IPS-20b (cell line): ENCODE measurements around the gene ARSG.
"Not testable (repeated sequence)": the region's sequence is repeated elsewhere in the genome, so short reads cannot be mapped to it uniquely, and the experiment has no call there.

Experiments used
- H3K27ac ChIP-seq: one replicate; pipeline ENCODE4 v1.5.1; 2013; ENCODE audit warnings: low read length
- H3K27me3 ChIP-seq: 2 replicates; pipeline ENCODE4 v1.6.1; 2013; ENCODE audit warnings: mild to moderate bottlenecking, low read length, inconsistent platforms; ENCODE audit not compliant: insufficient read depth
- H3K36me3 ChIP-seq: 2 replicates; pipeline ENCODE4 v1.6.1; 2013; ENCODE audit warnings: low read depth, mild to moderate bottlenecking, inconsistent platforms, low read length, moderate library complexity; ENCODE audit not compliant: insufficient read depth
- H3K4me1 ChIP-seq: 2 replicates; pipeline ENCODE4 v1.6.1; 2013; ENCODE audit warnings: mild to moderate bottlenecking, control low read depth, inconsistent platforms, low read length, moderate library complexity; ENCODE audit not compliant: insufficient read depth
- H3K4me3 ChIP-seq: 2 replicates; pipeline ENCODE4 v1.5.1; 2013; ENCODE audit warnings: mild to moderate bottlenecking, low read length, inconsistent platforms
- H3K9ac ChIP-seq: 2 replicates; pipeline ENCODE4 v1.6.1; 2013; ENCODE audit warnings: low read depth, mild to moderate bottlenecking, inconsistent platforms, low read length, moderate library complexity
- H3K9me3 ChIP-seq: 2 replicates; pipeline ENCODE4 v1.6.1; 2013; ENCODE audit warnings: mild to moderate bottlenecking, low read depth, low read length, inconsistent platforms; ENCODE audit not compliant: insufficient read depth

The ARSG gene

DNA sequence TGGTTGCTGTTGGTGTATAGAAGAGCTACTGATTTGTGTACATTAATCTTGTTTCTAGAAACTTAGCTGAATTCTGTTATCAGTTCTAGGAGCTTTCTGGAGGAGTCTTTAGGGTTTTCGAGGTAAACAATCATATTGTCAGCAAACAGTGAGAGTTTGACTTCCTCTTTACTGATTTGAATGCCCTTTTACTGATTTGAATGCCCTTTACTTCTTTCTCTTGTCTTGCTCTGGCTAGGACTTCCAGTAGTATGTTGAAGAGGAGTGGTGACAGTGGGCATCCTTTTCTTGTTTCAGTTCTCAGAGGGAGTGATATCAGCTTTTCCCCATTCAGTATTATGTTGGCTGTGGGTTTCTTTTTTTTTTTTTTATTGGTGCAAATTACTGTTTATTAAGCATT is 116.4 kb downstream of the ARSG start:
- not testable (repeated sequence) for H3K27ac ChIP-seq, H3K36me3 ChIP-seq, H3K9ac ChIP-seq, H3K4me1 ChIP-seq, H3K27me3 ChIP-seq, H3K4me3 ChIP-seq
- H3K9me3 ChIP-seq: peaks cover 13% of the 10 kb centered on the region; the same call in 1 of the 2 replicates

- not testable (repeated sequence) for H3K27me3 ChIP-seq, H3K9ac ChIP-seq, H3K27ac ChIP-seq, H3K36me3 ChIP-seq, H3K4me1 ChIP-seq
- Histone ChIP-seq H3K4me3 (peak overlapping the region; percentile 50), H3K9me3 (peaks cover 24% of the 10 kb centered on the region)
Measured at GRCh38 chr17:68413597-68414560, 122.6 kb downstream of the ARSG start.

DNA sequence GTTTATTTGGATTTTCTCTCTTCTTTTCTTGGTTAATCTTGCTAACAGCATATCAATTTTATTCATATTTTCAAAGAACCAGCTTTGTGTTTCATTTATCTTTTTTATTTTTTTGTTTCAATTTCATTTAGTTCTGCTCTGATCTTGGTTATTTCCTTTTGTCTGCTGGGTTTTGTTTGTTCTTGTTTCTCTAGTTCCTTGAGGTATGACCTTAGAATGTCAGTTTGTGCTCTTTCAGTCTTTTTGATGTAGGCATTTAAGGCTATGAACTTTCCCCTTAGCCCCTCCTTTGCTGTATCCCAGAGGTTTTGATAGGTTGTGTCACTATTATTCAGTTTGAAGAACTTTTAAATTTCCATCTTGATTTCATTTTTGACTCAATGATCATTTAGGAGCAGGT is 123.6 kb downstream of the ARSG start:
- H3K27me3 ChIP-seq, H3K4me1 ChIP-seq: not testable (repeated sequence)

GRCh38 chr17:68417317-68417716 is 126.0 kb downstream of the ARSG start:
- Histone ChIP-seq H3K4me3 (no peak overlapping the region), H3K36me3 (peaks cover 8% of the 10 kb centered on the region)

More for the DNA sequence above, 123.6 kb downstream of the ARSG start:
- H3K9ac ChIP-seq, H3K36me3 ChIP-seq, H3K4me3 ChIP-seq, H3K27ac ChIP-seq: not testable (repeated sequence)
- H3K9me3 ChIP-seq: peaks cover 24% of the 10 kb centered on the region

DNA sequence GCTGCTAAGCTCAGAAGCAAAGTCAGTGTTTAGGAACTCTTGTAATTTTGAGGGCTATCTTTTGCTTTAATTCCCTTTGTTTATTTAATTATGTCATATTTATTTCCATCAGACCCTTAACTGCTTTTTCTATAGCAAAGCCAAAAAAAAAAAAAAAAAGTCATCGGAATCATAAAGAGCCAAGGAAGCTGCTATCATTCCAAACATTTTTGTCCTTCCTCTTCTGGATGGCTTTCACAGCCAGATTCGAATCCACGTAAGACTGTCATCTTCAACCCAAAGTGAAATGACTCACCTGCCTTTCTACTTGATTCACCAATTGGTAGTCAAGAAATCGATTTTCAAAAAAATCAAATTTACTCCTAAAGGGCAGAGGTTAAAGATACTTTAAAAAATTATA is 127.6 kb downstream of the ARSG start:
- Histone ChIP-seq H3K4me1 (peaks cover 7% of the 10 kb centered on the region; the same call in 1 of the 2 replicates), H3K9me3 (peaks cover 24% of the 10 kb centered on the region), H3K36me3 (peaks cover 8% of the 10 kb centered on the region), H3K27me3 (no peaks in the 10 kb centered on the region), H3K27ac (no peak overlapping the region), H3K9ac (no peak overlapping the region), H3K4me3 (no peak overlapping the region)

More at GRCh38 chr17:68417317-68417716, 126.0 kb downstream of the ARSG start:
- Histone ChIP-seq H3K27me3 (no peaks in the 10 kb centered on the region), H3K4me1 (peaks cover 7% of the 10 kb centered on the region; the same call in 1 of the 2 replicates), H3K9ac (no peak overlapping the region), H3K27ac (no peak overlapping the region), H3K9me3 (peaks cover 24% of the 10 kb centered on the region)

- Histone ChIP-seq H3K36me3 (peaks cover 8% of the 10 kb centered on the region), H3K27ac (no peak overlapping the region), H3K9me3 (peaks cover 24% of the 10 kb centered on the region), H3K4me1 (peaks cover 7% of the 10 kb centered on the region; the same call in 1 of the 2 replicates), H3K27me3 (no peaks in the 10 kb centered on the region), H3K9ac (no peak overlapping the region), H3K4me3 (no peak overlapping the region)
Measured at GRCh38 chr17:68420065-68420464, 128.8 kb downstream of the ARSG start.

DNA sequence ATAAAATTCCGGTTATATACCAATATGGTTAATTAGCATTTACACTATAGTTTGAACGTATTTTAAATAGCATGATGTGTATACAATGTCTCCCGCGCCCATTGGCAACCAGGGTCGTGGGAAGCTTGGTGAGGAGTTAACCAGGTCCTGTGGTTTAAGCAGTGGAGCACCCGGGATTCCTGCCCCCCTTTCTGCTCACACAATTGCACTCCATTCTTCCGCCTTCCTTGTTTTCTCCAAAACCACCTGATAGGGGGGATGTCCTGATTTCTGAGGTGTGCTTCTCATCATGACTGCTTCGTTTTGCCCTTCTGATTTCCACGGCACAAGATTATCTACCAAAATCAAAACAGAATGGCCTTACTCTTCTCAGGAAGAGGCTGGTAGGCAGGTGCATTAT is 130.2 kb downstream of the ARSG start:
- Histone ChIP-seq H3K36me3 (peaks cover 8% of the 10 kb centered on the region), H3K27me3 (no peaks in the 10 kb centered on the region), H3K4me3 (no peak overlapping the region), H3K9me3 (peaks cover 10% of the 10 kb centered on the region), H3K9ac (no peak overlapping the region), H3K4me1 (peaks cover 7% of the 10 kb centered on the region; the same call in 1 of the 2 replicates), H3K27ac (no peak overlapping the region)

GRCh38 chr17:68422821-68423220 is 131.5 kb downstream of the ARSG start:
- Histone ChIP-seq H3K36me3 (peaks cover 8% of the 10 kb centered on the region), H3K9ac (no peak overlapping the region), H3K9me3 (no peaks in the 10 kb centered on the region; the same call in 1 of the 2 replicates), H3K4me1 (peaks cover 7% of the 10 kb centered on the region; the same call in 1 of the 2 replicates), H3K4me3 (no peak overlapping the region), H3K27ac (no peak overlapping the region), H3K27me3 (no peaks in the 10 kb centered on the region)

- Histone ChIP-seq H3K27me3 (no peaks in the 10 kb centered on the region), H3K9ac (no peak overlapping the region), H3K9me3 (no peaks in the 10 kb centered on the region; the same call in 1 of the 2 replicates), H3K27ac (no peak overlapping the region), H3K4me1 (peaks cover 7% of the 10 kb centered on the region; the same call in 1 of the 2 replicates), H3K36me3 (peaks cover 8% of the 10 kb centered on the region), H3K4me3 (no peak overlapping the region)
Measured at GRCh38 chr17:68423251-68423650, 132.0 kb downstream of the ARSG start.

DNA sequence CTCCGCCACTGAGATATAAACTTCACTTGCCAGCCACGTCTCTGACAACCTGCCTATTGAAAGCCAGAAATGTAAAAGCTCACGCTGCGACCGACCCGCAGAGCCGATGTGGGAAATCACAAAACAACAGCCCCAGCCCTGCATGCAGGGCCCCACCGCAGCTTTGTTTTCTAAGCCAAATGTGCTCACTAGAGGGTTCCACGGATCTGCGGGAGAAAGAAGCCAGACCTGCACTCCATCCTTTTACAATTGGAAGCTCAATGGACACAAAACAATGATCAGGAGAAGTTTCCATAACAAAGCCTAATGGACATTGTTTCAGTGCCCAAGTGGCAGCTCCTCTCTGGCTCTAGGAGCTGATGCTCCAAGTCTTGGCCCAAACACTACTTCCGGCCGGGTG is 132.9 kb downstream of the ARSG start:
- Histone ChIP-seq H3K4me3 (no peak overlapping the region), H3K27ac (no peak overlapping the region), H3K27me3 (no peaks in the 10 kb centered on the region), H3K36me3 (peaks cover 8% of the 10 kb centered on the region), H3K4me1 (peaks cover 4% of the 10 kb centered on the region; the same call in 1 of the 2 replicates), H3K9ac (no peak overlapping the region), H3K9me3 (no peaks in the 10 kb centered on the region)

DNA sequence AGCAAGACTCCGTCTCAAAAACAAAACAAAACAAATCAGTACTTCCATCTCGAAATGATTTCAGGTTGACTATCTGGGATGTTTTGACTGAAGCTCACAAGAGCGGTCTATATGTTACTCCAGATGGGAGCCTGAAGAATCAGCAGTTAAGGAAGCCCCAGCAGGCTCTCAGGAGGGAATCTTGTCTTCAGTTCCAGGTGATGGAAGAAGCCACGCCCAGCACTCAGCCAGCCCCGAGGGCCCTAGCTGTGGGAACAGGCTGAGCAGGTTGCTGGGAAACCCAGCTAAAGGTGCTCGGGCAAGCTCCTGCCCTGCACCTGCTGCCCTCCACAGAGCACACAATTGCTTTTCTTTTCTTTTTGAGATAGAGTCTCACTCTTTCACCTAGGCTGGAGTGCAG is 133.6 kb downstream of the ARSG start:
- Histone ChIP-seq H3K27ac (no peak overlapping the region), H3K4me1 (peaks cover 4% of the 10 kb centered on the region; the same call in 1 of the 2 replicates)

DNA sequence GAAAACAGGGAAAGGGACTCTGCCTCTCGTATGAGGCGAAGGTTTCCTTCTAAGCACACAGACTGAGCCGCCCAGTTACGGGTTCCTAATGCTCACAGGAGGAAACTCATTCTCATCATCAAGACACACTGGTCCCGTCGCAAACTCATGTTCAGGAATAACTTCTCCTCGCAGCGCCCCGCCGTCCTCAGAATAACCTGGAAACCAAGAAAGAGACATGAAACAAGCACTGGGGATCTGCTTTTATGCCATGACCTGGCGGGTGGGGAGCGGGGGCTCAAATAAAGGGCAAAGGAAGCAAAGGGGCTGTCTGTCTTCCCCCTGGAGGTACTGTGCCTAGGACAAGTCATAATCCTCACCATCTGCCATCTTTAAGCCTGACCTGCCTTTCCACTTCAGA is 134.7 kb downstream of the ARSG start:
- Histone ChIP-seq H3K36me3 (peaks cover 6% of the 10 kb centered on the region; the same call in 1 of the 2 replicates), H3K9me3 (no peaks in the 10 kb centered on the region)

More for the DNA sequence above, 133.6 kb downstream of the ARSG start:
- H3K27me3 ChIP-seq: no peaks in the 10 kb centered on the region
- H3K9me3 ChIP-seq: no peaks in the 10 kb centered on the region
- no peak overlapping the region for H3K9ac ChIP-seq
- H3K36me3 ChIP-seq: peaks cover 9% of the 10 kb centered on the region
- H3K4me3 ChIP-seq: no peak overlapping the region

More for the DNA sequence above, 134.7 kb downstream of the ARSG start:
- Histone ChIP-seq H3K9ac (no peak overlapping the region), H3K4me1 (no peaks in the 10 kb centered on the region; the same call in 1 of the 2 replicates), H3K27ac (no peak overlapping the region), H3K27me3 (no peaks in the 10 kb centered on the region), H3K4me3 (no peak overlapping the region)
